Measurements from ENCODE around the gene UGGT1.

DNA sequence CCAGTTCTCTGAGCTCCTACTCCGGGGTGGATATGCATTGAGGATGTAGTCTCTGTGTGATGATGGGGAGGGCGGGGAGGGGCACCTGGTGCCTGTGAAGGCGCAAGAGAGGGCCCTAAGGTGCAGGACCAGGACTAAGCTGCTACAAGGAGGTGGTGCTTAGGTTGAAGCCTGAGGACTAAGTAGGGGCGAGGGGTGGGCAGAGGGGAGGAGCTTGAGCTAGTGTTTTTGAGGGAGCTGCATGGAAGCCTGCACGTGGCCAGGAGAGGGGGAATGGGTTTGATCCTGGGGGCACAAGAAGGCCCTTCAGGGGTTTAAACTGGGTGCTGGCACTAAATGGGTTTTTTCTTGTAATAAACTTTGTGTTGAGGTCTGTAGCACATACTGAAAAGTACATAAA is 105.0 kb downstream of the UGGT1 start:
- TF ChIP-seq, protein P1, sequence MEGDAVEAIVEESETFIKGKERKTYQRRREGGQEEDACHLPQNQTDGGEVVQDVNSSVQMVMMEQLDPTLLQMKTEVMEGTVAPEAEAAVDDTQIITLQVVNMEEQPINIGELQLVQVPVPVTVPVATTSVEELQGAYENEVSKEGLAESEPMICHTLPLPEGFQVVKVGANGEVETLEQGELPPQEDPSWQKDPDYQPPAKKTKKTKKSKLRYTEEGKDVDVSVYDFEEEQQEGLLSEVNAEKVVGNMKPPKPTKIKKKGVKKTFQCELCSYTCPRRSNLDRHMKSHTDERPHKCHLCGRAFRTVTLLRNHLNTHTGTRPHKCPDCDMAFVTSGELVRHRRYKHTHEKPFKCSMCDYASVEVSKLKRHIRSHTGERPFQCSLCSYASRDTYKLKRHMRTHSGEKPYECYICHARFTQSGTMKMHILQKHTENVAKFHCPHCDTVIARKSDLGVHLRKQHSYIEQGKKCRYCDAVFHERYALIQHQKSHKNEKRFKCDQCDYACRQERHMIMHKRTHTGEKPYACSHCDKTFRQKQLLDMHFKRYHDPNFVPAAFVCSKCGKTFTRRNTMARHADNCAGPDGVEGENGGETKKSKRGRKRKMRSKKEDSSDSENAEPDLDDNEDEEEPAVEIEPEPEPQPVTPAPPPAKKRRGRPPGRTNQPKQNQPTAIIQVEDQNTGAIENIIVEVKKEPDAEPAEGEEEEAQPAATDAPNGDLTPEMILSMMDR (conservative IDR thresholded peaks at IDR 0.05; ENCODE audit: low read depth in 2 of 2), result no peak
- TF ChIP-seq CREB1 (CRISPR knock-in tag; IDR thresholded peaks at IDR 0.05; ENCODE audit: low read depth) (no peak), EZH2phosphoT487 (IDR thresholded peaks at IDR 0.05; ENCODE audit: unreplicated experiment) (no peak), ZNF331 (CRISPR knock-in tag; IDR thresholded peaks at IDR 0.05; ENCODE audit: low read depth) (no peak), EZH2 (IDR thresholded peaks at IDR 0.05; ENCODE audit: low read depth, unreplicated experiment) (no peak)
